Neural cell (in vitro differentiated cells): ENCODE data around the gene CRKL. TPM values are rescaled to one million over a fixed set of nuclear protein-coding genes. Genes with fewer than 3 reads are reported as not detected.

Experiments used
- H2AFZ ChIP-seq: fragments of 200-600, 300-800 bp; sonication (generic), shearing (Covaris generic); 2 replicates; pipeline ENCODE4 v1.6.0; 2014; ENCODE audit warnings: low read depth, mild to moderate bottlenecking, antibody characterized with exemption, low read length, moderate library complexity
- H3F3A ChIP-seq: fragments of 200-600 bp; shearing (Covaris generic); 2 replicates; pipeline ENCODE4 v1.6.1; 2016; ENCODE audit warnings: mild to moderate bottlenecking, moderate library complexity, mixed read lengths, antibody characterized with exemption, low read length; ENCODE audit not compliant: insufficient read depth, poor library complexity, severe bottlenecking
- H3K27ac ChIP-seq: fragments of 200-600, 300-800 bp; sonication (generic), shearing (Covaris generic); 2 replicates; pipeline ENCODE4 v1.5.1; 2014; ENCODE audit warnings: mild to moderate bottlenecking, low read length, moderate library complexity
- H3K27me3 ChIP-seq: fragments of 300-800, 200-600 bp; sonication (generic), shearing (Covaris generic); 2 replicates; pipeline ENCODE4 v1.6.0; 2014; ENCODE audit warnings: mild to moderate bottlenecking, low read depth, low read length, moderate library complexity; ENCODE audit not compliant: insufficient read depth
- H3K36me3 ChIP-seq: fragments of 300-800, 200-600 bp; sonication (generic), shearing (Covaris generic); 2 replicates; pipeline ENCODE4 v1.5.1; 2014; ENCODE audit warnings: mild to moderate bottlenecking, antibody characterized with exemption, low read length, moderate library complexity; ENCODE audit not compliant: insufficient read depth
- H3K4me2 ChIP-seq: fragments of 300-800, 200-600 bp; sonication (generic), shearing (Covaris generic); 2 replicates; pipeline ENCODE4 v1.6.0; 2014; ENCODE audit warnings: mild to moderate bottlenecking, low read length
- H3K4me3 ChIP-seq: fragments of 300-800, 200-600 bp; sonication (generic), shearing (Covaris generic); 2 replicates; pipeline ENCODE4 v1.5.1; 2014; ENCODE audit warnings: mild to moderate bottlenecking, low read length, moderate library complexity
- H3K79me2 ChIP-seq: fragments of 200-600 bp; shearing (Covaris generic); replicated peaks from 2 replicates; pipeline ENCODE4 v1.6.0; 2014; ENCODE audit warnings: mild to moderate bottlenecking, low read length, moderate library complexity; ENCODE audit not compliant: insufficient read depth
- H3K9ac ChIP-seq: fragments of 300-800, 200-600 bp; sonication (generic), shearing (Covaris generic); 2 replicates; pipeline ENCODE4 v1.6.1; 2016; ENCODE audit warnings: mild to moderate bottlenecking, low read length, mixed read lengths
- H3K9me2 ChIP-seq: fragments of 200-600 bp; shearing (Covaris generic); 2 replicates; pipeline ENCODE4 v1.6.1; 2016; ENCODE audit warnings: mild to moderate bottlenecking, low read length, mixed read lengths; ENCODE audit not compliant: insufficient read depth
- H3K9me3 ChIP-seq: fragments of 200-600, 300-800 bp; sonication (generic), shearing (Covaris generic); 2 replicates; pipeline ENCODE4 v1.6.1; 2016; ENCODE audit warnings: mild to moderate bottlenecking, mixed run types, low read length, moderate library complexity, mixed read lengths
- H4K20me1 ChIP-seq: fragments of 200-600 bp; shearing (Covaris generic); 2 replicates; pipeline ENCODE4 v1.6.1; 2016; ENCODE audit warnings: mild to moderate bottlenecking, mixed run types; ENCODE audit not compliant: insufficient read depth
- EP300 ChIP-seq: fragments of 450-650 bp; conservative IDR thresholded peaks from 2 replicates; pipeline ENCODE4 v1.6.1; 2014; ENCODE audit warnings: antibody characterized with exemption, mild to moderate bottlenecking, moderate library complexity; ENCODE audit not compliant: poor library complexity, severe bottlenecking
- EZH2 ChIP-seq: fragments of 200-600, 300-800 bp; shearing (Covaris generic), sonication (generic); IDR thresholded peaks from 2 replicates; pipeline ENCODE4 v1.6.1; 2014; ENCODE audit warnings: antibody characterized with exemption, low read length, borderline replicate concordance, mild to moderate bottlenecking; ENCODE audit not compliant: insufficient read depth, poor library complexity, severe bottlenecking
- MXI1 ChIP-seq: fragments of 450-650 bp; conservative IDR thresholded peaks from 2 replicates; pipeline ENCODE4 v1.6.1; 2014; ENCODE audit warnings: antibody characterized with exemption, mild to moderate bottlenecking; ENCODE audit not compliant: poor library complexity, severe bottlenecking
- POLR2AphosphoS5 ChIP-seq: IDR thresholded peaks from 2 replicates; pipeline ENCODE4 v1.6.1; 2012
- RAD21 ChIP-seq: fragments of 450-650 bp; conservative IDR thresholded peaks from 2 replicates; pipeline ENCODE4 v1.6.1; 2014; ENCODE audit warnings: antibody characterized with exemption, mild to moderate bottlenecking, moderate library complexity
- SMC3 ChIP-seq: fragments of 450-650 bp; conservative IDR thresholded peaks from 2 replicates; pipeline ENCODE4 v1.6.1; 2014; ENCODE audit warnings: antibody characterized with exemption, mild to moderate bottlenecking, moderate library complexity; ENCODE audit not compliant: poor library complexity
- TAF1 ChIP-seq: IDR thresholded peaks from 2 replicates; pipeline ENCODE4 v1.6.1; 2012; ENCODE audit warnings: low read depth
- polyA plus RNA-seq: library from polyadenylated mRNA; depleted of rRNA; stranded (reverse); fragments of >200 nt; gene quantifications from 2 replicates; pipeline ENCODE4 v1.2.3, GENCODE V29; 2014
- TF ChIP-seq, protein P1 (sequence below): IDR thresholded peaks from 2 replicates; pipeline ENCODE4 v1.6.1; 2012; ENCODE audit warnings: borderline replicate concordance
- TF ChIP-seq, protein P2 (sequence below): fragments of 450-650 bp; IDR thresholded peaks from 2 replicates; pipeline ENCODE4 v1.5.1; 2014; ENCODE audit warnings: antibody characterized with exemption, mild to moderate bottlenecking, moderate library complexity; ENCODE audit not compliant: poor library complexity, severe bottlenecking

The CRKL gene
- polyA plus RNA-seq, 1 donor from 2014 or later: 46.8 TPM

DNA sequence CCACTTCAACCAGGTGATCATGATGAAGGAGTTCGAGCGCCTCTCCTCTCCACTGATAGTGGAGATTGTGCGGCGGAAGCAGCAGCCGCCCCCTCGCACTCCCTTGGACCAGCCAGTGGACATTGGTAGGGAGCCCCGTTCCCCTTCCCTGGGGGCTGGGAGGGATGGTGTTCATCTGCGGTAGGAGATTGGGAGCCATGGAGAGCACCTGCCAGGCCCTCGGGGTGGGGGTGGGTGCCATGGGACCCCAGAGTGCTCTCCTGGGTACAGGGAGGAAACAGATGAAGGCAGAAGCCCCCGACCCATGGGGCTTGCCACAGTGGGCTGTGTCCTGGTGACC lies 77.7 kb downstream of the CRKL start:
- no peaks in the 10 kb centered on the region for H4K20me1 ChIP-seq
- no peak overlapping the region for H3K27ac ChIP-seq
- TF ChIP-seq SMC3: no peak
- no peak for TF ChIP-seq RAD21
- no peak for TF ChIP-seq EZH2
- H3K36me3 ChIP-seq: no peaks in the 10 kb centered on the region
- H3K79me2 ChIP-seq: no peaks in the 10 kb centered on the region
- no peaks in the 10 kb centered on the region for H3K9me3 ChIP-seq
- H3K27me3 ChIP-seq: no peaks in the 10 kb centered on the region
- no peaks in the 10 kb centered on the region for H3F3A ChIP-seq
- H3K4me3 ChIP-seq: no peak overlapping the region
- no peaks in the 10 kb centered on the region for H3K9me2 ChIP-seq
- H2AFZ ChIP-seq: no peak overlapping the region
- H3K4me2 ChIP-seq: no peak overlapping the region
- no peak overlapping the region for H3K9ac ChIP-seq

DNA sequence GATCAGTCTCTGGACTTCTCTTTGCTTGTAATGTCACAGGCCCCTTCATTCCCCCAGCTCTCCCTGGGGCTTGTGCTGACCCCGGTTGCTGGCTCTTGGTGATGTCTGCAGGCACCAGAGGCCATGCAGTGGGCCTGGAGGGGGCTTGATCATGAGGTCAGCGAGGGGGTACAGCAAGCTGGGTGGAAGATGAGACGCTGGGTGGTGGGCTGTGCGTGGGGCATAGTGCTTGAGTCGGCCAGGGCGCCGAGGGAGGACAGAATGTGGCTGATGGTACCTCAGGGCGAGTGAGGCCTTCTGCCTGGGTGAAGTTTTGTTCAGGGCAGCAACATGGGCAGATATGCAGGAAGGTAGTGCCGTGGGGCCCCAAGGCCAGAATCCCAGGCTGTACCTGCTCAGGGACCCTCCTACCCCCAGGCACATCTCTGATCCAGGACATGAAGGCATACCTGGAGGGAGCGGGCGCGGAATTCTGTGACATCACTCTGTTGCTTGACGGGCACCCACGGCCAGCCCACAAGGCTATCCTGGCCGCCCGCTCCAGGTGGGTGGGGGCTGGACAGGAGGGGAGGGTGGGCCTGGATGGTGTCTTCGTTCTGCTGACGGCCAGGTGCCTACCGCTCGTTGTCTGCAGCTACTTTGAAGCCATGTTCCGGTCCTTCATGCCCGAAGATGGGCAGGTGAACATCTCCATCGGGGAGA lies 78.3 kb downstream of the CRKL start:
- Histone ChIP-seq H3K36me3 (no peaks in the 10 kb centered on the region), H3K79me2 (peaks cover 2% of the 10 kb centered on the region)

More for the DNA sequence above, 78.3 kb downstream of the CRKL start:
- Histone ChIP-seq H3K4me3 (no peak overlapping the region), H2AFZ (no peak overlapping the region), H3K9me2 (no peaks in the 10 kb centered on the region), H4K20me1 (no peaks in the 10 kb centered on the region), H3F3A (no peaks in the 10 kb centered on the region), H3K4me2 (no peak overlapping the region), H3K9me3 (no peaks in the 10 kb centered on the region), H3K9ac (no peak overlapping the region), H3K27ac (no peak overlapping the region), H3K27me3 (no peaks in the 10 kb centered on the region)
- TF ChIP-seq MXI1 (no peak), EP300 (no peak), POLR2AphosphoS5 (no peak), SMC3 (no peak), TAF1 (no peak), RAD21 (no peak), EZH2 (no peak)
- TF ChIP-seq, protein P1, sequence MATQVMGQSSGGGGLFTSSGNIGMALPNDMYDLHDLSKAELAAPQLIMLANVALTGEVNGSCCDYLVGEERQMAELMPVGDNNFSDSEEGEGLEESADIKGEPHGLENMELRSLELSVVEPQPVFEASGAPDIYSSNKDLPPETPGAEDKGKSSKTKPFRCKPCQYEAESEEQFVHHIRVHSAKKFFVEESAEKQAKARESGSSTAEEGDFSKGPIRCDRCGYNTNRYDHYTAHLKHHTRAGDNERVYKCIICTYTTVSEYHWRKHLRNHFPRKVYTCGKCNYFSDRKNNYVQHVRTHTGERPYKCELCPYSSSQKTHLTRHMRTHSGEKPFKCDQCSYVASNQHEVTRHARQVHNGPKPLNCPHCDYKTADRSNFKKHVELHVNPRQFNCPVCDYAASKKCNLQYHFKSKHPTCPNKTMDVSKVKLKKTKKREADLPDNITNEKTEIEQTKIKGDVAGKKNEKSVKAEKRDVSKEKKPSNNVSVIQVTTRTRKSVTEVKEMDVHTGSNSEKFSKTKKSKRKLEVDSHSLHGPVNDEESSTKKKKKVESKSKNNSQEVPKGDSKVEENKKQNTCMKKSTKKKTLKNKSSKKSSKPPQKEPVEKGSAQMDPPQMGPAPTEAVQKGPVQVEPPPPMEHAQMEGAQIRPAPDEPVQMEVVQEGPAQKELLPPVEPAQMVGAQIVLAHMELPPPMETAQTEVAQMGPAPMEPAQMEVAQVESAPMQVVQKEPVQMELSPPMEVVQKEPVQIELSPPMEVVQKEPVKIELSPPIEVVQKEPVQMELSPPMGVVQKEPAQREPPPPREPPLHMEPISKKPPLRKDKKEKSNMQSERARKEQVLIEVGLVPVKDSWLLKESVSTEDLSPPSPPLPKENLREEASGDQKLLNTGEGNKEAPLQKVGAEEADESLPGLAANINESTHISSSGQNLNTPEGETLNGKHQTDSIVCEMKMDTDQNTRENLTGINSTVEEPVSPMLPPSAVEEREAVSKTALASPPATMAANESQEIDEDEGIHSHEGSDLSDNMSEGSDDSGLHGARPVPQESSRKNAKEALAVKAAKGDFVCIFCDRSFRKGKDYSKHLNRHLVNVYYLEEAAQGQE: no peak
- TF ChIP-seq, protein P2, sequence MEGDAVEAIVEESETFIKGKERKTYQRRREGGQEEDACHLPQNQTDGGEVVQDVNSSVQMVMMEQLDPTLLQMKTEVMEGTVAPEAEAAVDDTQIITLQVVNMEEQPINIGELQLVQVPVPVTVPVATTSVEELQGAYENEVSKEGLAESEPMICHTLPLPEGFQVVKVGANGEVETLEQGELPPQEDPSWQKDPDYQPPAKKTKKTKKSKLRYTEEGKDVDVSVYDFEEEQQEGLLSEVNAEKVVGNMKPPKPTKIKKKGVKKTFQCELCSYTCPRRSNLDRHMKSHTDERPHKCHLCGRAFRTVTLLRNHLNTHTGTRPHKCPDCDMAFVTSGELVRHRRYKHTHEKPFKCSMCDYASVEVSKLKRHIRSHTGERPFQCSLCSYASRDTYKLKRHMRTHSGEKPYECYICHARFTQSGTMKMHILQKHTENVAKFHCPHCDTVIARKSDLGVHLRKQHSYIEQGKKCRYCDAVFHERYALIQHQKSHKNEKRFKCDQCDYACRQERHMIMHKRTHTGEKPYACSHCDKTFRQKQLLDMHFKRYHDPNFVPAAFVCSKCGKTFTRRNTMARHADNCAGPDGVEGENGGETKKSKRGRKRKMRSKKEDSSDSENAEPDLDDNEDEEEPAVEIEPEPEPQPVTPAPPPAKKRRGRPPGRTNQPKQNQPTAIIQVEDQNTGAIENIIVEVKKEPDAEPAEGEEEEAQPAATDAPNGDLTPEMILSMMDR: no peak
